ENCODE results near the gene BICD2.

DNA sequence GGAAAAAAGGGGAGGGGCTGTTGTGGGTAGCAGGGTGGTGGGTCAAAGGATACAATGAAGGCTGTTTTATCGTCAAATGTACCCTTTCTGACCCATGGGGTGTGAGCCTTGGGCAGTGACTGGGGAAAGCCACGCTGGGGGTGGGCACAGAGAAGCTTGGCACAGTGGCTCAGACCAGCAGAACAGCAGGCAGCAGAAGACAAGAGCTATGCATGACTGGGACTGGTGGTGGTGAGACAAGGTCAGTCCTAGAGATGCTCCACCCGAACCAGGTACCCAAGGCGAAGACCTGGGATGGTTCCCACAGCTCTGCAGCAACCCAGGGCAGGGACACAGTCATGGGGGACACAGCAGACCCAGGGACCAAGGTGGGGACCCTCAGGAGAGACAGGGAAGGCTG lies 38.3 kb downstream of the BICD2 start:
- TF ChIP-seq, protein P1, sequence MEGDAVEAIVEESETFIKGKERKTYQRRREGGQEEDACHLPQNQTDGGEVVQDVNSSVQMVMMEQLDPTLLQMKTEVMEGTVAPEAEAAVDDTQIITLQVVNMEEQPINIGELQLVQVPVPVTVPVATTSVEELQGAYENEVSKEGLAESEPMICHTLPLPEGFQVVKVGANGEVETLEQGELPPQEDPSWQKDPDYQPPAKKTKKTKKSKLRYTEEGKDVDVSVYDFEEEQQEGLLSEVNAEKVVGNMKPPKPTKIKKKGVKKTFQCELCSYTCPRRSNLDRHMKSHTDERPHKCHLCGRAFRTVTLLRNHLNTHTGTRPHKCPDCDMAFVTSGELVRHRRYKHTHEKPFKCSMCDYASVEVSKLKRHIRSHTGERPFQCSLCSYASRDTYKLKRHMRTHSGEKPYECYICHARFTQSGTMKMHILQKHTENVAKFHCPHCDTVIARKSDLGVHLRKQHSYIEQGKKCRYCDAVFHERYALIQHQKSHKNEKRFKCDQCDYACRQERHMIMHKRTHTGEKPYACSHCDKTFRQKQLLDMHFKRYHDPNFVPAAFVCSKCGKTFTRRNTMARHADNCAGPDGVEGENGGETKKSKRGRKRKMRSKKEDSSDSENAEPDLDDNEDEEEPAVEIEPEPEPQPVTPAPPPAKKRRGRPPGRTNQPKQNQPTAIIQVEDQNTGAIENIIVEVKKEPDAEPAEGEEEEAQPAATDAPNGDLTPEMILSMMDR (IDR thresholded peaks at IDR 0.05) = no peak
- no peak for TF ChIP-seq EP300 (IDR thresholded peaks at IDR 0.05)
- no peak for TF ChIP-seq POLR2A (IDR thresholded peaks at IDR 0.05)

All from upper lobe of left lung (tissue), 4 donors.